HEK293 (cell line): ENCODE measurements around the gene PLEKHA8.

Experiments
- CTCF ChIA-PET: fragments of 350-600 bp; formaldehyde crosslinking; extraction: SDS; loops from one replicate; lab custom pipeline; 2021; ENCODE audit warnings: antibody characterized with exemption; lab: Yijun Ruan, JAX
- POLR2A ChIA-PET: fragments of 300-600 bp; formaldehyde crosslinking; extraction: SDS; loops from one replicate; lab custom pipeline; 2020; ENCODE audit warnings: antibody characterized with exemption, inconsistent platforms; lab: Yijun Ruan, JAX
- H3K27ac ChIP-seq: fragments of 200-500 bp; sonication (Bioruptor generic); 2 replicates; pipeline ENCODE4 v1.5.1; 2014; ENCODE audit warnings: low read depth, low read length, control low read depth, inconsistent platforms; ENCODE audit errors: extremely low read depth
- H3K36me3 ChIP-seq, 2 experiments: fragments of 200-500 bp in 1 of 2; sonication (Bioruptor generic) in 1 of 2; 1 replicate in 1 of 2; 2 replicates in 1 of 2; pipeline ENCODE4 v1.5.1; 2014 to 2017; ENCODE audit warnings: inconsistent platforms in 2 of 2, low read length in 2 of 2; ENCODE audit not compliant: control insufficient read depth in 2 of 2, insufficient read depth in 1 of 2
- H3K4me1 ChIP-seq: fragments of 200-500 bp; sonication (Bioruptor generic); 2 replicates; pipeline ENCODE4 v1.5.1; 2014; ENCODE audit warnings: mild to moderate bottlenecking, low read length, inconsistent platforms; ENCODE audit not compliant: control insufficient read depth, insufficient read depth
- H3K4me3 ChIP-seq: 2 replicates; pipeline ENCODE4 v1.5.1; 2011; ENCODE audit warnings: low read depth, mild to moderate bottlenecking, control low read depth, low read length, moderate library complexity
- H3K9me3 ChIP-seq: fragments of 200-500 bp; sonication (Bioruptor generic); 2 replicates; pipeline ENCODE4 v1.5.1; 2014; ENCODE audit warnings: low read depth, low read length, inconsistent platforms; ENCODE audit not compliant: control insufficient read depth, insufficient read depth
- GFI1B ChIP-seq: fragments of 450-650 bp; formaldehyde crosslinking; IDR thresholded peaks from 2 replicates; pipeline ENCODE4 v1.5.1; 2016; ENCODE audit warnings: missing biosample characterization, missing genetic modification characterization
- HOXD13 ChIP-seq: sonication (generic); formaldehyde crosslinking; IDR thresholded peaks from 2 replicates; pipeline ENCODE4 v1.8.0; 2022; ENCODE audit warnings: missing genetic modification reagents, borderline replicate concordance
- KLF1 ChIP-seq: fragments of 450-650 bp; formaldehyde crosslinking; IDR thresholded peaks from 2 replicates; pipeline ENCODE4 v1.5.1; 2016; ENCODE audit warnings: missing biosample characterization, missing genetic modification characterization
- MYNN ChIP-seq: fragments of 450-650 bp; formaldehyde crosslinking; IDR thresholded peaks from 2 replicates; pipeline ENCODE4 v1.5.1; 2016; ENCODE audit warnings: missing biosample characterization, missing genetic modification characterization, borderline replicate concordance
- TCF7L2 ChIP-seq: IDR thresholded peaks from 2 replicates; pipeline ENCODE4 v1.6.1; 2011; ENCODE audit warnings: low read depth, mild to moderate bottlenecking, inconsistent platforms, low read length, moderate library complexity, borderline replicate concordance
- YY2 ChIP-seq: fragments of 450-650 bp; formaldehyde crosslinking; IDR thresholded peaks from 2 replicates; pipeline ENCODE4 v1.5.1; 2016; ENCODE audit warnings: missing biosample characterization, missing genetic modification characterization
- ZBTB17 ChIP-seq: fragments of 450-650 bp; formaldehyde crosslinking; IDR thresholded peaks from 2 replicates; pipeline ENCODE4 v1.5.1; 2016; ENCODE audit warnings: missing biosample characterization, missing genetic modification characterization
- ZBTB49 ChIP-seq: fragments of 450-650 bp; formaldehyde crosslinking; IDR thresholded peaks from 2 replicates; pipeline ENCODE4 v1.5.1; 2016; ENCODE audit warnings: missing biosample characterization, missing genetic modification characterization, low read depth
- ZNF169 ChIP-seq: fragments of 450-650 bp; formaldehyde crosslinking; IDR thresholded peaks from 2 replicates; pipeline ENCODE4 v1.5.1; 2016; ENCODE audit warnings: missing biosample characterization, missing genetic modification characterization
- ZNF211 ChIP-seq: fragments of 450-650 bp; formaldehyde crosslinking; IDR thresholded peaks from 2 replicates; pipeline ENCODE4 v1.5.1; 2016; ENCODE audit warnings: low read depth, missing biosample characterization, missing genetic modification characterization
- ZNF311 ChIP-seq: fragments of 450-650 bp; formaldehyde crosslinking; IDR thresholded peaks from 2 replicates; pipeline ENCODE4 v1.5.1; 2017; ENCODE audit warnings: missing biosample characterization, missing genetic modification characterization, borderline replicate concordance
- ZNF335 ChIP-seq: fragments of 450-650 bp; formaldehyde crosslinking; conservative IDR thresholded peaks from 2 replicates; pipeline ENCODE4 v1.5.1; 2016; ENCODE audit warnings: missing biosample characterization, missing genetic modification characterization
- ZNF354C ChIP-seq: fragments of 450-650 bp; formaldehyde crosslinking; IDR thresholded peaks from 2 replicates; pipeline ENCODE4 v1.5.1; 2016; ENCODE audit warnings: missing biosample characterization, missing genetic modification characterization, low read depth, borderline replicate concordance
- ZNF521 ChIP-seq: fragments of 450-650 bp; formaldehyde crosslinking; IDR thresholded peaks from 2 replicates; pipeline ENCODE4 v1.5.1; 2017; ENCODE audit warnings: missing biosample characterization, mild to moderate bottlenecking, missing genetic modification characterization
- ZNF837 ChIP-seq: fragments of 450-650 bp; formaldehyde crosslinking; IDR thresholded peaks from 2 replicates; pipeline ENCODE4 v1.5.1; 2016; ENCODE audit warnings: missing biosample characterization, missing genetic modification characterization
- TF ChIP-seq, protein P1 (sequence below): fragments of 450-650 bp; formaldehyde crosslinking; IDR thresholded peaks from 2 replicates; pipeline ENCODE4 v1.5.1; 2016; ENCODE audit warnings: missing biosample characterization, missing genetic modification characterization, low read depth
- TF ChIP-seq, protein P2 (sequence below): fragments of 450-650 bp; formaldehyde crosslinking; IDR thresholded peaks from 2 replicates; pipeline ENCODE4 v1.5.1; 2016; ENCODE audit warnings: missing biosample characterization, missing genetic modification characterization
- TF ChIP-seq, protein P3 (sequence below): fragments of 450-650 bp; formaldehyde crosslinking; conservative IDR thresholded peaks from 2 replicates; pipeline ENCODE4 v1.5.1; 2016; ENCODE audit warnings: low read depth, missing biosample characterization, missing genetic modification characterization
- TF ChIP-seq, protein P4 (sequence below): fragments of 450-650 bp; IDR thresholded peaks from 2 replicates; pipeline ENCODE4 v1.5.1; 2018; ENCODE audit warnings: missing biosample characterization, mild to moderate bottlenecking, missing genetic modification characterization
- TF ChIP-seq, protein P5 (sequence below): fragments of 450-650 bp; formaldehyde crosslinking; IDR thresholded peaks from 2 replicates; pipeline ENCODE4 v1.5.1; 2016; ENCODE audit warnings: missing biosample characterization, missing genetic modification characterization

Gene PLEKHA8

DNA sequence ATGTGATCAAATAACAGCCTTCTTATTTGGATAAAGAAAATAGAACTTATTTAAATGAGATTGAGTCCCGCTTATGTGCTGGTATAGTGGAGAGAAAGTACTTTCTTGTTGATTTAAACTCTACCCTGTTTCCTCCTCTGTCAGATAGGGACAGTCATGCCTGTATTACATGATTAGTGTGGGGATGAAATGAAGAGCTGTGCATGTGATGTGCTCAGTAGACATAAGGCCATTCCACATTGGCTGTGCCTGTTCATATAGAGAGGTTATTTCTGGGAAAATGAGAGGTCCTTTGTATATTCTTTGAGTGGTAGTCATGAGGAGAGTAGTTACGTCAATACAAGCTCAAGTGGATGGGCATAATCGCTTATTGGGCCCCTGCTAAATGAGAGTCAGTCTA lies 112.2 kb downstream of the PLEKHA8 start:
- H3K36me3 ChIP-seq: no peaks in the 10 kb centered on the region; a peak in 1 of 3 replicates
- POLR2A ChIA-PET: no interaction called here
- H3K4me1 ChIP-seq: peaks cover 33% of the 10 kb centered on the region
- no peak overlapping the region for H3K4me3 ChIP-seq
- CTCF ChIA-PET: no interaction called here
- no peaks in the 10 kb centered on the region for H3K9me3 ChIP-seq
- no peak for TF ChIP-seq ZNF521 (tag by site-specific recombination)
- TF ChIP-seq, protein P1, sequence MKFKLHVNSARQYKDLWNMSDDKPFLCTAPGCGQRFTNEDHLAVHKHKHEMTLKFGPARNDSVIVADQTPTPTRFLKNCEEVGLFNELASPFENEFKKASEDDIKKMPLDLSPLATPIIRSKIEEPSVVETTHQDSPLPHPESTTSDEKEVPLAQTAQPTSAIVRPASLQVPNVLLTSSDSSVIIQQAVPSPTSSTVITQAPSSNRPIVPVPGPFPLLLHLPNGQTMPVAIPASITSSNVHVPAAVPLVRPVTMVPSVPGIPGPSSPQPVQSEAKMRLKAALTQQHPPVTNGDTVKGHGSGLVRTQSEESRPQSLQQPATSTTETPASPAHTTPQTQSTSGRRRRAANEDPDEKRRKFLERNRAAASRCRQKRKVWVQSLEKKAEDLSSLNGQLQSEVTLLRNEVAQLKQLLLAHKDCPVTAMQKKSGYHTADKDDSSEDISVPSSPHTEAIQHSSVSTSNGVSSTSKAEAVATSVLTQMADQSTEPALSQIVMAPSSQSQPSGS (tag by site-specific recombination): no peak
- TF ChIP-seq, protein P2, sequence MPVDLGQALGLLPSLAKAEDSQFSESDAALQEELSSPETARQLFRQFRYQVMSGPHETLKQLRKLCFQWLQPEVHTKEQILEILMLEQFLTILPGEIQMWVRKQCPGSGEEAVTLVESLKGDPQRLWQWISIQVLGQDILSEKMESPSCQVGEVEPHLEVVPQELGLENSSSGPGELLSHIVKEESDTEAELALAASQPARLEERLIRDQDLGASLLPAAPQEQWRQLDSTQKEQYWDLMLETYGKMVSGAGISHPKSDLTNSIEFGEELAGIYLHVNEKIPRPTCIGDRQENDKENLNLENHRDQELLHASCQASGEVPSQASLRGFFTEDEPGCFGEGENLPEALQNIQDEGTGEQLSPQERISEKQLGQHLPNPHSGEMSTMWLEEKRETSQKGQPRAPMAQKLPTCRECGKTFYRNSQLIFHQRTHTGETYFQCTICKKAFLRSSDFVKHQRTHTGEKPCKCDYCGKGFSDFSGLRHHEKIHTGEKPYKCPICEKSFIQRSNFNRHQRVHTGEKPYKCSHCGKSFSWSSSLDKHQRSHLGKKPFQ (tag by site-specific recombination): no peak
- TF ChIP-seq YY2: no peak
- TF ChIP-seq, protein P3, sequence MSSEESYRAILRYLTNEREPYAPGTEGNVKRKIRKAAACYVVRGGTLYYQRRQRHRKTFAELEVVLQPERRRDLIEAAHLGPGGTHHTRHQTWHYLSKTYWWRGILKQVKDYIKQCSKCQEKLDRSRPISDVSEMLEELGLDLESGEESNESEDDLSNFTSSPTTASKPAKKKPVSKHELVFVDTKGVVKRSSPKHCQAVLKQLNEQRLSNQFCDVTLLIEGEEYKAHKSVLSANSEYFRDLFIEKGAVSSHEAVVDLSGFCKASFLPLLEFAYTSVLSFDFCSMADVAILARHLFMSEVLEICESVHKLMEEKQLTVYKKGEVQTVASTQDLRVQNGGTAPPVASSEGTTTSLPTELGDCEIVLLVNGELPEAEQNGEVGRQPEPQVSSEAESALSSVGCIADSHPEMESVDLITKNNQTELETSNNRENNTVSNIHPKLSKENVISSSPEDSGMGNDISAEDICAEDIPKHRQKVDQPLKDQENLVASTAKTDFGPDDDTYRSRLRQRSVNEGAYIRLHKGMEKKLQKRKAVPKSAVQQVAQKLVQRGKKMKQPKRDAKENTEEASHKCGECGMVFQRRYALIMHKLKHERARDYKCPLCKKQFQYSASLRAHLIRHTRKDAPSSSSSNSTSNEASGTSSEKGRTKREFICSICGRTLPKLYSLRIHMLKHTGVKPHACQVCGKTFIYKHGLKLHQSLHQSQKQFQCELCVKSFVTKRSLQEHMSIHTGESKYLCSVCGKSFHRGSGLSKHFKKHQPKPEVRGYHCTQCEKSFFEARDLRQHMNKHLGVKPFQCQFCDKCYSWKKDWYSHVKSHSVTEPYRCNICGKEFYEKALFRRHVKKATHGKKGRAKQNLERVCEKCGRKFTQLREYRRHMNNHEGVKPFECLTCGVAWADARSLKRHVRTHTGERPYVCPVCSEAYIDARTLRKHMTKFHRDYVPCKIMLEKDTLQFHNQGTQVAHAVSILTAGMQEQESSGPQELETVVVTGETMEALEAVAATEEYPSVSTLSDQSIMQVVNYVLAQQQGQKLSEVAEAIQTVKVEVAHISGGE (tag by site-specific recombination): no peak
- no peak for TF ChIP-seq ZNF169 (tag by site-specific recombination)
- TF ChIP-seq MYNN (tag by site-specific recombination): no peak
- TF ChIP-seq ZNF837 (tag by site-specific recombination): no peak
- TF ChIP-seq HOXD13 (CRISPR knock-in tag): no peak
- TF ChIP-seq GFI1B: no peak
- no peak for TF ChIP-seq TCF7L2
- no peak overlapping the region for H3K27ac ChIP-seq

DNA sequence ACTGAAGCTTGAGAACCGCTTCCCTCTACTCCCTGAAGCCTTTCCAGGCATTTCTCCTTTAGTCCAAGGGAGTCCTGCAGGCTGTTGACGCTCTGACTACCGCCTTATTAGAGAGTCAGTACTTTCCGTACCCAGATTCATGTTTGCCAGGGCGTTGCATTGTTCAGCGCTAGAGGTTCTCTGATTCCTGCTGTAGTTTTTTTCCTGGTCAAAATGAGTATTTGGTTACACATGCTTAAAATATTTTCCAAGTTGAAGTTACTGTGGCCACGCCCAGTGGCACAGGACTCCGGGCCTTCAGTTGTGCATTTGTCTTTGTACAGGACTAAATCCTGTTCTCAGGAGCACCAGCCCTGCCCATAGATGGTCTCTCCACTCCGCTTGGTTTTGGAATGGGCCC lies 114.5 kb downstream of the PLEKHA8 start:
- H3K27ac ChIP-seq: peak overlapping the region; percentile 73
- peaks cover 47% of the 10 kb centered on the region for H3K4me1 ChIP-seq
- CTCF ChIA-PET: interaction anchor here (0.6 to 1.1 kb wide), 3 partner anchors 17 to 208 kb away, joined by 3 to 7 read pairs (median 3); no protein-coding TSS in a partner anchor
- TF ChIP-seq, protein P4, sequence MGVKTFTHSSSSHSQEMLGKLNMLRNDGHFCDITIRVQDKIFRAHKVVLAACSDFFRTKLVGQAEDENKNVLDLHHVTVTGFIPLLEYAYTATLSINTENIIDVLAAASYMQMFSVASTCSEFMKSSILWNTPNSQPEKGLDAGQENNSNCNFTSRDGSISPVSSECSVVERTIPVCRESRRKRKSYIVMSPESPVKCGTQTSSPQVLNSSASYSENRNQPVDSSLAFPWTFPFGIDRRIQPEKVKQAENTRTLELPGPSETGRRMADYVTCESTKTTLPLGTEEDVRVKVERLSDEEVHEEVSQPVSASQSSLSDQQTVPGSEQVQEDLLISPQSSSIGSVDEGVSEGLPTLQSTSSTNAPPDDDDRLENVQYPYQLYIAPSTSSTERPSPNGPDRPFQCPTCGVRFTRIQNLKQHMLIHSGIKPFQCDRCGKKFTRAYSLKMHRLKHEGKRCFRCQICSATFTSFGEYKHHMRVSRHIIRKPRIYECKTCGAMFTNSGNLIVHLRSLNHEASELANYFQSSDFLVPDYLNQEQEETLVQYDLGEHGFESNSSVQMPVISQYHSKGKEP: 0 out of 2 replicates have a peak, but pooled peaks have one; percentile 8
- TF ChIP-seq HOXD13 (CRISPR knock-in tag) (no peak), KLF1 (tag by site-specific recombination) (0 out of 2 replicates have a peak, but pooled peaks have one; percentile 15), ZNF169 (tag by site-specific recombination) (no peak), ZNF211 (tag by site-specific recombination) (no peak), ZNF354C (tag by site-specific recombination) (no peak), ZBTB17 (peak; percentile 54; the same call in 1 of the 2 replicates), ZNF311 (tag by site-specific recombination) (no peak), ZBTB49 (tag by site-specific recombination) (no peak), ZNF335 (tag by site-specific recombination) (0 out of 2 replicates have a peak, but pooled peaks have one; percentile 10)
- TF ChIP-seq, protein P5, sequence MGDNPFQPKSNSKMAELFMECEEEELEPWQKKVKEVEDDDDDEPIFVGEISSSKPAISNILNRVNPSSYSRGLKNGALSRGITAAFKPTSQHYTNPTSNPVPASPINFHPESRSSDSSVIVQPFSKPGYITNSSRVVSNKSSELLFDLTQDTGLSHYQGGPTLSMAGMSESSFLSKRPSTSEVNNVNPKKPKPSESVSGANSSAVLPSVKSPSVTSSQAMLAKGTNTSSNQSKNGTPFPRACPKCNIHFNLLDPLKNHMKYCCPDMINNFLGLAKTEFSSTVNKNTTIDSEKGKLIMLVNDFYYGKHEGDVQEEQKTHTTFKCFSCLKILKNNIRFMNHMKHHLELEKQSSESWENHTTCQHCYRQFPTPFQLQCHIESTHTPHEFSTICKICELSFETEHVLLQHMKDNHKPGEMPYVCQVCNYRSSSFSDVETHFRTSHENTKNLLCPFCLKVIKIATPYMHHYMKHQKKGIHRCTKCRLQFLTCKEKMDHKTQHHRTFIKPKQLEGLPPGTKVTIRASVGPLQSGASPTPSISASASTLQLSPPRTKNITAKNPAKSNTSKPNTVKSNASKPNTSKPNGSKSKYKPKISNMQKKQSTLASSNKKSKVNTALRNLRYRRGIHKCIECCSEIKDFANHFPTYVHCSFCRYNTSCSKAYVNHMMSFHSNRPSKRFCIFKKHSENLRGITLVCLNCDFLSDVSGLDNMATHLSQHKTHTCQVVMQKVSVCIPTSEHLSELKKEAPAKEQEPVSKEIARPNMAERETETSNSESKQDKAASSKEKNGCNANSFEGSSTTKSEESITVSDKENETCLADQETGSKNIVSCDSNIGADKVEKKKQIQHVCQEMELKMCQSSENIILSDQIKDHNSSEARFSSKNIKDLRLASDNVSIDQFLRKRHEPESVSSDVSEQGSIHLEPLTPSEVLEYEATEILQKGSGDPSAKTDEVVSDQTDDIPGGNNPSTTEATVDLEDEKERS (tag by site-specific recombination): no peak

More for the DNA sequence above, 114.5 kb downstream of the PLEKHA8 start:
- Histone ChIP-seq H3K4me3 (no peak overlapping the region), H3K36me3 (no peaks in the 10 kb centered on the region; a peak in 1 of 3 replicates), H3K9me3 (no peaks in the 10 kb centered on the region)
- POLR2A ChIA-PET: no interaction called here
